D721Med (cell line): ENCODE data around the gene RCC1.
A peak's percentile ranks its signal among the peaks of the same experiment; 100 is the strongest.

Experiments
- DNase-seq: peaks from one replicate; pipeline ENCODE4 v3.0.0; 2011; ENCODE audit warnings: low spot score; ENCODE audit not compliant: insufficient read length
- FAIRE-seq: peaks from 2 replicates; lab custom pipeline; 2011; peaks lifted over from hg19 to GRCh38; lab: Jason Lieb, UNC
- CTCF ChIP-seq: IDR thresholded peaks from 2 replicates; pipeline ENCODE4 v1.5.1; 2012; ENCODE audit warnings: mild to moderate bottlenecking, control low read depth; ENCODE audit not compliant: insufficient read depth; ENCODE audit errors: missing control alignments

RCC1 gene

GRCh38 chr1:28551381-28551780, 45.5 kb downstream of the RCC1 start:
- FAIRE-seq = no peak

GRCh38 chr1:28552758-28553663, 47.2 kb downstream of the RCC1 start, which contains the start of gene TRNAU1AP:
TSS of gene TRNAU1AP (plus strand) at chr1:28553085. CDS start at chr1:28553111, 26 bp downstream.
- no peak for FAIRE-seq
- no peak for TF ChIP-seq CTCF
- peak; percentile 65 for DNase-seq

More at GRCh38 chr1:28551381-28551780, 45.5 kb downstream of the RCC1 start:
- DNase-seq = no peak
- TF ChIP-seq CTCF = no peak

- no peak for FAIRE-seq
- no peak for TF ChIP-seq CTCF
- no peak for DNase-seq
These were observed 55.0 kb downstream of the RCC1 start for GRCh38 chr1:28560886-28561285.

- FAIRE-seq = no peak
- DNase-seq = no peak
- TF ChIP-seq CTCF = no peak
These were observed 58.5 kb downstream of the RCC1 start for GRCh38 chr1:28564310-28564709.

GRCh38 chr1:28565040-28565439, 59.2 kb downstream of the RCC1 start:
- TF ChIP-seq CTCF = no peak
- FAIRE-seq (no peak), DNase-seq (no peak)

GRCh38 chr1:28565726-28566125, 59.9 kb downstream of the RCC1 start:
- no peak for FAIRE-seq
- no peak for DNase-seq
- no peak for TF ChIP-seq CTCF

GRCh38 chr1:28566931-28567330, 61.1 kb downstream of the RCC1 start:
- FAIRE-seq = no peak
- no peak for DNase-seq
- no peak for TF ChIP-seq CTCF
